Thyroid gland (tissue), 4 donors: ENCODE measurements around the gene VKORC1. TPM values are rescaled to one million over a fixed set of nuclear protein-coding genes. Genes with fewer than 3 reads are reported as not detected.

Source experiments
- DNase-seq, 2 donors: peaks; one replicate each; pipeline ENCODE4 v3.0.0-alpha.2; 2019
- H3K27ac ChIP-seq, 3 donors: fragments of 200-600 bp; sonication (generic); 1 replicate in 2 of 3; 2 replicates in 1 of 3; pipeline ENCODE4 v1.5.1; 2016 to 2019; ENCODE audit warnings: mild to moderate bottlenecking in 1 of 3, moderate library complexity in 1 of 3
- H3K27me3 ChIP-seq: fragments of 200-600 bp; sonication (generic); one replicate; pipeline ENCODE4 v1.5.1; 2019
- H3K36me3 ChIP-seq, 2 donors: fragments of 200-600 bp; sonication (generic); one replicate each; pipeline ENCODE4 v1.5.1; 2016 to 2019
- H3K4me1 ChIP-seq, 2 donors: fragments of 200-600 bp; sonication (generic); one replicate each; pipeline ENCODE4 v1.5.1; 2017 to 2019
- H3K4me3 ChIP-seq, 3 donors: fragments of 200-600 bp; sonication (generic); replicated peaks in 1 of 3; 1 replicate in 2 of 3; 2 replicates in 1 of 3; pipeline ENCODE4 v1.5.1; 2016; ENCODE audit warnings: mild to moderate bottlenecking in 1 of 3
- H3K9me3 ChIP-seq: fragments of 200-600 bp; sonication (generic); one replicate; pipeline ENCODE4 v1.5.1; 2017
- CTCF ChIP-seq, 6 experiments: fragments of 200-600 bp in 3 of 6; fragments of 450-650 bp in 3 of 6; sonication (generic) in 3 of 6; IDR thresholded peaks; one replicate each; pipeline ENCODE4 v1.5.1; 2016 to 2019; ENCODE audit warnings: antibody characterized with exemption in 6 of 6, mild to moderate bottlenecking in 2 of 6, inconsistent platforms in 1 of 6, moderate library complexity in 1 of 6
- POLR2A ChIP-seq, 2 donors: fragments of 450-650 bp; IDR thresholded peaks; one replicate each; pipeline ENCODE4 v1.6.1; 2017; ENCODE audit warnings: antibody characterized with exemption in 2 of 2, mild to moderate bottlenecking in 2 of 2, moderate library complexity in 1 of 2
- WGBS, 2 donors: methylation state at CpG; one replicate each; pipeline ENCODE4 v1.1.5; 2017; 5-methylcytosine and 5-hydroxymethylcytosine counted together
- intact Hi-C: fragments of 100-400 bp; cut with DNase I; formaldehyde crosslinking; loops from one replicate; pipeline ENCODE4 v1.15.1; 2023
- total RNA-seq, 4 donors: library from RNA; depleted of rRNA; stranded (reverse); fragments of >200 nt; gene quantifications; one replicate each; pipeline ENCODE4 v1.2.3, GENCODE V29; 2016

Gene VKORC1
- total RNA-seq, 4 donors from 2014 or later = 58.7 to 145 (median 104) TPM

- H3K27me3 ChIP-seq = no peaks in the 10 kb centered on the region
- intact Hi-C loops = loop anchor here (10.0 kb wide), 1 partner anchor 82 kb away; no protein-coding TSS in a partner anchor
- no peak for DNase-seq
- H3K36me3 ChIP-seq = peaks cover 4 to 6% of the 10 kb centered on the region in 2 donors
- no peak overlapping the region for H3K27ac ChIP-seq
- no peaks in the 10 kb centered on the region for H3K9me3 ChIP-seq
- WGBS, 2 donors = 48 to 53% methylated on average over 14 to 16 of the region's 17 CpGs
- TF ChIP-seq POLR2A (IDR thresholded peaks at IDR 0.05) (no peak), CTCF (IDR thresholded peaks at IDR 0.05) (no peak)
- peaks cover 9% of the 10 kb centered on the region in 2 donors for H3K4me1 ChIP-seq
- no peak overlapping the region for H3K4me3 ChIP-seq
These were observed 1.4 kb downstream of the VKORC1 start for GRCh38 chr16:31093132-31093703.

- 97 to 98% methylated on average over 5 of the region's 5 CpGs for WGBS, 2 donors
- Histone ChIP-seq H3K4me1 (peaks cover 9% of the 10 kb centered on the region in 2 donors), H3K27ac (no peak overlapping the region), H3K9me3 (no peaks in the 10 kb centered on the region), H3K36me3 (peaks cover 4 to 6% of the 10 kb centered on the region in 2 donors), H3K27me3 (no peaks in the 10 kb centered on the region), H3K4me3 (no peak overlapping the region)
- TF ChIP-seq CTCF (IDR thresholded peaks at IDR 0.05) (no peak), POLR2A (IDR thresholded peaks at IDR 0.05) (no peak)
- intact Hi-C loops = loop anchor here (10.0 kb wide), 1 partner anchor 82 kb away; no protein-coding TSS in a partner anchor
- no peak for DNase-seq
These were observed 2.3 kb downstream of the VKORC1 start for GRCh38 chr16:31092330-31092729.

- Histone ChIP-seq H3K4me3 (no peak overlapping the region), H3K4me1 (peaks cover 9% of the 10 kb centered on the region in 2 donors), H3K27ac (no peak overlapping the region), H3K36me3 (peaks cover 4 to 6% of the 10 kb centered on the region in 2 donors), H3K27me3 (no peaks in the 10 kb centered on the region), H3K9me3 (no peaks in the 10 kb centered on the region)
- TF ChIP-seq POLR2A (IDR thresholded peaks at IDR 0.05) (no peak), CTCF (IDR thresholded peaks at IDR 0.05) (no peak)
- intact Hi-C loops = loop anchor here (10.0 kb wide), 1 partner anchor 84 kb away; no protein-coding TSS in a partner anchor
- DNase-seq = no peak
- 86 to 92% methylated on average over 2 of the region's 2 CpGs for WGBS, 2 donors
These were observed 4.1 kb downstream of the VKORC1 start for GRCh38 chr16:31090540-31090939.

- intact Hi-C loops = no loop called here
- Histone ChIP-seq H3K27ac (no peak overlapping the region), H3K4me3 (no peak overlapping the region), H3K4me1 (peaks cover 9% of the 10 kb centered on the region in 2 donors), H3K27me3 (no peaks in the 10 kb centered on the region), H3K9me3 (no peaks in the 10 kb centered on the region), H3K36me3 (peaks cover 4 to 6% of the 10 kb centered on the region in 2 donors)
- 92 to 97% methylated on average over 7 to 8 of the region's 8 CpGs for WGBS, 2 donors
- no peak for DNase-seq
- TF ChIP-seq CTCF (IDR thresholded peaks at IDR 0.05) (no peak), POLR2A (IDR thresholded peaks at IDR 0.05) (no peak)
These were observed 5.4 kb downstream of the VKORC1 start for GRCh38 chr16:31089199-31089598.

GRCh38 chr16:31088459-31089183 lies 6.0 kb downstream of the VKORC1 start, which contains the start of gene PRSS53:
TSS of gene PRSS53 (minus strand) at chr16:31088943. CDS start at chr16:31088809, 134 bp downstream.
- 83 to 88% methylated on average over 10 to 11 of the region's 15 CpGs for WGBS, 2 donors
- DNase-seq = no peak
- no peaks in the 10 kb centered on the region for H3K27me3 ChIP-seq
- H3K9me3 ChIP-seq = no peaks in the 10 kb centered on the region
- peaks cover 4 to 6% of the 10 kb centered on the region in 2 donors for H3K36me3 ChIP-seq
- no peak within 1 kb of the TSS for H3K4me3 ChIP-seq
- intact Hi-C loops = no loop called here
- H3K4me1 ChIP-seq = peaks cover 4 to 6% of the 10 kb centered on the region in 2 donors
- H3K27ac ChIP-seq = no peak within 1 kb of the TSS
- TF ChIP-seq POLR2A (IDR thresholded peaks at IDR 0.05) (no peak), CTCF (IDR thresholded peaks at IDR 0.05) (no peak)
